Right atrium auricular region (tissue), 2 donors: Measurements from ENCODE around the gene GPC6. TPM values are rescaled to one million over a fixed set of nuclear protein-coding genes. Genes with fewer than 3 reads are reported as not detected.

Experiments used
- DNase-seq: peaks from one replicate; pipeline ENCODE4 v3.0.0-alpha.2; 2019; ENCODE audit warnings: low spot score
- H3K27ac ChIP-seq, 2 donors: fragments of 200-600 bp; sonication (generic); 1 replicate in 1 of 2; 2 replicates in 1 of 2; pipeline ENCODE4 v1.5.1; 2016 to 2019
- H3K27me3 ChIP-seq, 2 donors: fragments of 200-600 bp; sonication (generic); one replicate each; pipeline versions ENCODE4 v1.5.1 to v1.6.0; 2017 to 2019
- H3K36me3 ChIP-seq: fragments of 200-600 bp; sonication (generic); one replicate; pipeline ENCODE4 v1.5.1; 2016
- H3K4me1 ChIP-seq, 2 donors: fragments of 200-600 bp; sonication (generic); one replicate each; pipeline versions ENCODE4 v1.5.1 to v1.6.0; 2017 to 2019
- H3K4me3 ChIP-seq, 2 donors: fragments of 200-600 bp; sonication (generic); 1 replicate in 1 of 2; 2 replicates in 1 of 2; pipeline ENCODE4 v1.5.1; 2017 to 2019; ENCODE audit warnings: mild to moderate bottlenecking in 1 of 2, moderate library complexity in 1 of 2
- H3K9me3 ChIP-seq, 2 donors: fragments of 200-600 bp; sonication (generic); one replicate each; pipeline ENCODE4 v1.5.1; 2019
- total RNA-seq, 2 donors: library from RNA; depleted of rRNA; stranded (reverse); fragments of >200 nt; gene quantifications; one replicate each; pipeline ENCODE4 v1.1.0, GENCODE V29; 2016
- TF ChIP-seq, protein P1 (sequence below), 2 donors: fragments of 200-600 bp; sonication (generic); IDR thresholded peaks; one replicate each; pipeline ENCODE4 v1.5.1; 2019; ENCODE audit warnings: antibody characterized with exemption in 2 of 2

The GPC6 gene
- total RNA-seq, 2 donors from 2014 or later = 1.3 to 3.8 TPM

- Histone ChIP-seq H3K27me3 (no peaks in the 10 kb centered on the region), H3K9me3 (no peaks in the 10 kb centered on the region), H3K4me1 (no peaks in the 10 kb centered on the region), H3K4me3 (no peak overlapping the region), H3K36me3 (no peaks in the 10 kb centered on the region), H3K27ac (no peak overlapping the region)
- DNase-seq = no peak
- TF ChIP-seq, protein P1, sequence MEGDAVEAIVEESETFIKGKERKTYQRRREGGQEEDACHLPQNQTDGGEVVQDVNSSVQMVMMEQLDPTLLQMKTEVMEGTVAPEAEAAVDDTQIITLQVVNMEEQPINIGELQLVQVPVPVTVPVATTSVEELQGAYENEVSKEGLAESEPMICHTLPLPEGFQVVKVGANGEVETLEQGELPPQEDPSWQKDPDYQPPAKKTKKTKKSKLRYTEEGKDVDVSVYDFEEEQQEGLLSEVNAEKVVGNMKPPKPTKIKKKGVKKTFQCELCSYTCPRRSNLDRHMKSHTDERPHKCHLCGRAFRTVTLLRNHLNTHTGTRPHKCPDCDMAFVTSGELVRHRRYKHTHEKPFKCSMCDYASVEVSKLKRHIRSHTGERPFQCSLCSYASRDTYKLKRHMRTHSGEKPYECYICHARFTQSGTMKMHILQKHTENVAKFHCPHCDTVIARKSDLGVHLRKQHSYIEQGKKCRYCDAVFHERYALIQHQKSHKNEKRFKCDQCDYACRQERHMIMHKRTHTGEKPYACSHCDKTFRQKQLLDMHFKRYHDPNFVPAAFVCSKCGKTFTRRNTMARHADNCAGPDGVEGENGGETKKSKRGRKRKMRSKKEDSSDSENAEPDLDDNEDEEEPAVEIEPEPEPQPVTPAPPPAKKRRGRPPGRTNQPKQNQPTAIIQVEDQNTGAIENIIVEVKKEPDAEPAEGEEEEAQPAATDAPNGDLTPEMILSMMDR (IDR thresholded peaks at IDR 0.05) = no peak
Measured at GRCh38 chr13:93338906-93339305, 112.3 kb downstream of the GPC6 start.

- no peaks in the 10 kb centered on the region for H3K36me3 ChIP-seq
- H3K4me3 ChIP-seq = no peak overlapping the region
- H3K27me3 ChIP-seq = no peaks in the 10 kb centered on the region
- H3K9me3 ChIP-seq = no peaks in the 10 kb centered on the region
- H3K27ac ChIP-seq = no peak overlapping the region
- TF ChIP-seq, protein P1 (IDR thresholded peaks at IDR 0.05) = no peak
- H3K4me1 ChIP-seq = no peaks in the 10 kb centered on the region
- no peak for DNase-seq
Measured at GRCh38 chr13:93339550-93339949, 112.9 kb downstream of the GPC6 start.

GRCh38 chr13:93341517-93341916 lies 114.9 kb downstream of the GPC6 start:
- no peaks in the 10 kb centered on the region for H3K9me3 ChIP-seq
- no peaks in the 10 kb centered on the region for H3K27me3 ChIP-seq
- H3K27ac ChIP-seq = no peak overlapping the region
- H3K4me1 ChIP-seq = no peaks in the 10 kb centered on the region
- H3K4me3 ChIP-seq = no peak overlapping the region
- H3K36me3 ChIP-seq = no peaks in the 10 kb centered on the region
- no peak for DNase-seq
- TF ChIP-seq, protein P1 (IDR thresholded peaks at IDR 0.05) = no peak

- H3K27me3 ChIP-seq = no peaks in the 10 kb centered on the region
- TF ChIP-seq, protein P1 (IDR thresholded peaks at IDR 0.05) = no peak
- H3K9me3 ChIP-seq = no peaks in the 10 kb centered on the region
- DNase-seq = no peak
- no peak overlapping the region for H3K27ac ChIP-seq
- no peaks in the 10 kb centered on the region for H3K4me1 ChIP-seq
- no peak overlapping the region for H3K4me3 ChIP-seq
- H3K36me3 ChIP-seq = no peaks in the 10 kb centered on the region
Measured at GRCh38 chr13:93343097-93343496, 116.5 kb downstream of the GPC6 start.

- Histone ChIP-seq H3K4me1 (no peaks in the 10 kb centered on the region), H3K36me3 (no peaks in the 10 kb centered on the region), H3K4me3 (no peak overlapping the region), H3K27me3 (no peaks in the 10 kb centered on the region), H3K9me3 (no peaks in the 10 kb centered on the region), H3K27ac (no peak overlapping the region)
- no peak for DNase-seq
- TF ChIP-seq, protein P1 (IDR thresholded peaks at IDR 0.05) = no peak
Measured at GRCh38 chr13:93344048-93344705, 117.6 kb downstream of the GPC6 start.

- no peak overlapping the region for H3K27ac ChIP-seq
- H3K4me3 ChIP-seq = no peak overlapping the region
- DNase-seq = no peak
- TF ChIP-seq, protein P1 (IDR thresholded peaks at IDR 0.05) = no peak
- no peaks in the 10 kb centered on the region for H3K27me3 ChIP-seq
- H3K36me3 ChIP-seq = no peaks in the 10 kb centered on the region
- no peaks in the 10 kb centered on the region for H3K9me3 ChIP-seq
- no peaks in the 10 kb centered on the region for H3K4me1 ChIP-seq
Measured at GRCh38 chr13:93345024-93345423, 118.4 kb downstream of the GPC6 start.
